Right lobe of liver (tissue), 6 donors: Measurements from ENCODE around the gene GPR180. TPM values are rescaled to one million over a fixed set of nuclear protein-coding genes. Genes with fewer than 3 reads are reported as not detected.

ENCODE experiments used
- ATAC-seq, 4 donors: fragments of 200-7000 bp; cut with Tn5 transposase; one replicate each; pipeline ENCODE4 v1.9.1; 2020; ENCODE audit warnings: mild to moderate bottlenecking in 4 of 4, moderate library complexity in 4 of 4
- DNase-seq, 3 donors: peaks; one replicate each; pipeline ENCODE4 v3.0.0-alpha.2; 2020
- H3K27ac ChIP-seq, 3 donors: fragments of 200-600 bp; one replicate each; pipeline ENCODE4 v1.8.0; 2022
- H3K27me3 ChIP-seq, 2 donors: fragments of 200-600 bp; one replicate each; pipeline ENCODE4 v1.8.0; 2022
- H3K36me3 ChIP-seq, 4 donors: fragments of 200-600 bp; sonication (generic) in 1 of 4; one replicate each; pipeline versions ENCODE4 v1.5.1 to v1.8.0; 2017 to 2022; ENCODE audit warnings: control low read depth in 1 of 4
- H3K4me1 ChIP-seq, 4 donors: fragments of 200-600 bp; sonication (generic) in 1 of 4; one replicate each; pipeline versions ENCODE4 v1.5.1 to v1.8.0; 2017 to 2022; ENCODE audit warnings: control low read depth in 1 of 4
- H3K4me3 ChIP-seq, 3 donors: fragments of 200-600 bp; one replicate each; pipeline ENCODE4 v1.8.0; 2022
- H3K9me3 ChIP-seq, 4 donors: fragments of 200-600 bp; sonication (generic) in 1 of 4; one replicate each; pipeline versions ENCODE4 v1.5.1 to v1.8.0; 2017 to 2022; ENCODE audit warnings: control low read depth in 1 of 4
- POLR2A ChIP-seq: fragments of 450-650 bp; IDR thresholded peaks from one replicate; pipeline ENCODE4 v1.6.1; 2017; ENCODE audit warnings: antibody characterized with exemption, mild to moderate bottlenecking
- WGBS: methylation state at CpG from one replicate; pipeline ENCODE4 v1.1.6; 2018; ENCODE audit warnings: low coverage, low lambda C conversion rate; ENCODE audit not compliant: insufficient coverage; ENCODE audit errors: missing lambda C conversion rate; 5-methylcytosine and 5-hydroxymethylcytosine counted together
- intact Hi-C, 2 donors: fragments of 100-400 bp; cut with DNase I; formaldehyde crosslinking; loops; one replicate each; pipeline versions ENCODE4 v1.11.2 to v1.14.1; 2022
- total RNA-seq, 6 experiments: library from RNA; depleted of rRNA in 2 of 6; stranded (reverse); fragments of >200 nt in 2 of 6; fragmentation: NEBNext Ultra II Directional in 3 of 6; extraction: Animal tissue kit (Norgen Biotek cat#: 25700) in 3 of 6; gene quantifications; one replicate each; pipeline versions ENCODE4 v1.1.0 to v1.2.4, GENCODE V29; 2016 to 2023
- TF ChIP-seq, protein P1 (sequence below), 4 donors: fragments of 200-600 bp in 3 of 4; fragments of 450-650 bp in 1 of 4; IDR thresholded peaks; one replicate each; pipeline versions ENCODE4 v1.5.1 to v1.8.0; 2016 to 2022; ENCODE audit warnings: antibody characterized with exemption in 4 of 4, mild to moderate bottlenecking in 2 of 4
- donor health status: DM: no; HTN: yes; CAD: no.
- donor health status: DM: no; HTN: no; CAD: no.
- donor health status: DM: no; HTN: no; CAD: no.
- donor health status: DM: no; HTN: yes; CAD: no.
- donor health status: DM: no; HTN: yes; CAD: no.

GPR180 gene
- total RNA-seq, 6 experiments from 2014 or later: 4.1 to 7.9 (median 5.0) TPM

DNA sequence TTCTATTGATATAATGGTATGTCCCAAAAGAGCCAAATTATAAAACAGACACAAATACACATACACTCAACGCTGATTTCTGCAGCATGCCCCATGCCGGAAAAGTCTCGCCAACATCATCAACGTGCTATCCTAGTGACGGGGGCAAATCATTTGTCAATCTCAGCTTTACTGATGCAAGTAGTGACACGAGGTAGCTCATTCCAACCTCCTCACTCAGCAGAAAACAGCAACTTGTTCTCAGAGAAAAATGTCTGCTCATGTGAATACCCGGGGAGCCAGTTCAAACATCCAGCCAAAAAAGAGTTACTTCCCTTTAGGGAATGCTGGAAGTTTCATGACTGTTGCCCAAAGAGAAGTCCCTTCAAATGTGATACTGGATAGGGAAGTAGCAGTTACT lies 64.4 kb downstream of the GPR180 start:
- Histone ChIP-seq H3K9me3 (no peaks in the 10 kb centered on the region), H3K4me3 (no peak overlapping the region), H3K36me3 (no peaks in the 10 kb centered on the region), H3K27me3 (no peaks in the 10 kb centered on the region), H3K27ac (no peak overlapping the region), H3K4me1 (no peaks in the 10 kb centered on the region)
- ATAC-seq (no peak), DNase-seq (no peak)
- TF ChIP-seq POLR2A: no peak
- TF ChIP-seq, protein P1, sequence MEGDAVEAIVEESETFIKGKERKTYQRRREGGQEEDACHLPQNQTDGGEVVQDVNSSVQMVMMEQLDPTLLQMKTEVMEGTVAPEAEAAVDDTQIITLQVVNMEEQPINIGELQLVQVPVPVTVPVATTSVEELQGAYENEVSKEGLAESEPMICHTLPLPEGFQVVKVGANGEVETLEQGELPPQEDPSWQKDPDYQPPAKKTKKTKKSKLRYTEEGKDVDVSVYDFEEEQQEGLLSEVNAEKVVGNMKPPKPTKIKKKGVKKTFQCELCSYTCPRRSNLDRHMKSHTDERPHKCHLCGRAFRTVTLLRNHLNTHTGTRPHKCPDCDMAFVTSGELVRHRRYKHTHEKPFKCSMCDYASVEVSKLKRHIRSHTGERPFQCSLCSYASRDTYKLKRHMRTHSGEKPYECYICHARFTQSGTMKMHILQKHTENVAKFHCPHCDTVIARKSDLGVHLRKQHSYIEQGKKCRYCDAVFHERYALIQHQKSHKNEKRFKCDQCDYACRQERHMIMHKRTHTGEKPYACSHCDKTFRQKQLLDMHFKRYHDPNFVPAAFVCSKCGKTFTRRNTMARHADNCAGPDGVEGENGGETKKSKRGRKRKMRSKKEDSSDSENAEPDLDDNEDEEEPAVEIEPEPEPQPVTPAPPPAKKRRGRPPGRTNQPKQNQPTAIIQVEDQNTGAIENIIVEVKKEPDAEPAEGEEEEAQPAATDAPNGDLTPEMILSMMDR (IDR thresholded peaks at IDR 0.05): no peak
- WGBS: 70% methylated on average over 3 of the region's 7 CpGs
- intact Hi-C loops: no loop called here

DNA sequence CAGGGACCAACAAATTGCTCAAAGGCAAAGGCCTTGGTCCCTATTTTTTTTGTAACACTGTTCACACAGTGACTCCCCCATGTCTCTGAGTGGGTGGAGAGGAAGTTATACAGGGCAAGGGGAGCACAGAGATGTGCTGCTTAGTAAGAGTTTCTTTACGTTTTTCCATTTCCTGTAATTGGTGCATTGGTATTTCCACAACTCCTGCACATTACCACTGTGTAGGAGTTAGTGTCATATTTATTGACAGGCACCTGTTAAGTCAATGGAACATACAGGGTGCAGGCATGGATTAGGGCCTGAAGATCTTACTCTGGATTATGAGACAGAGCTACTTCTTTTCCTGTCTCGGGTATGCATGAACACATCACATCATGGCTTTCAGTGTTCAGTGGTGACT lies 65.5 kb downstream of the GPR180 start:
- Histone ChIP-seq H3K27ac (no peak overlapping the region), H3K9me3 (no peaks in the 10 kb centered on the region), H3K4me3 (no peak overlapping the region), H3K36me3 (no peaks in the 10 kb centered on the region), H3K27me3 (no peaks in the 10 kb centered on the region), H3K4me1 (no peaks in the 10 kb centered on the region)
- TF ChIP-seq, protein P1 (IDR thresholded peaks at IDR 0.05): no peak
- TF ChIP-seq POLR2A: no peak
- ATAC-seq (no peak), DNase-seq (no peak)
- 52% methylated on average over 2 of the region's 2 CpGs for whole genome bisulfite sequencing
- intact Hi-C loops: no loop called here

DNA sequence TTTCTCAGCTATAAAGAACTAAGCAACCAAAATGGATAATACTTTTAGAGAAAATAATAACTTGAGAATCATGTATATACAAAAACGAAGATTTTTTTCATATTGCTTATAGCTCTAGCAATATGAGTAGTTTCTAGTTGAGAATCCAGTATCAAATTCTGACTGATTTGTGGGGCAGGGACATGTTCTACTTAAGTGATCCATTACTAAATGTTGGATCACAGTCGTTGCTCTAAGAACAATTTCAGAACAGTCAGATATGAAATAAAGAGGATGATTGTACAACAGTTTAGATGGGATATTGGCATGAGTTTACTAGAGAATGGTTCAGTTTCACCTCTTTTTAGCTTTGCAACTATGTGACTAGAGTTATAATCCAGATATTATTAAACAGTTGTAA lies 70.7 kb downstream of the GPR180 start:
- no peak for ATAC-seq
- Histone ChIP-seq H3K27me3 (no peaks in the 10 kb centered on the region), H3K27ac (no peak overlapping the region), H3K4me3 (no peak overlapping the region), H3K36me3 (no peaks in the 10 kb centered on the region), H3K4me1 (no peaks in the 10 kb centered on the region), H3K9me3 (no peaks in the 10 kb centered on the region)
- TF ChIP-seq, protein P1 (IDR thresholded peaks at IDR 0.05): no peak
- TF ChIP-seq POLR2A: no peak
- 31% methylated on average over 2 of the region's 2 CpGs for WGBS
- no peak for DNase-seq
- intact Hi-C loops: no loop called here

DNA sequence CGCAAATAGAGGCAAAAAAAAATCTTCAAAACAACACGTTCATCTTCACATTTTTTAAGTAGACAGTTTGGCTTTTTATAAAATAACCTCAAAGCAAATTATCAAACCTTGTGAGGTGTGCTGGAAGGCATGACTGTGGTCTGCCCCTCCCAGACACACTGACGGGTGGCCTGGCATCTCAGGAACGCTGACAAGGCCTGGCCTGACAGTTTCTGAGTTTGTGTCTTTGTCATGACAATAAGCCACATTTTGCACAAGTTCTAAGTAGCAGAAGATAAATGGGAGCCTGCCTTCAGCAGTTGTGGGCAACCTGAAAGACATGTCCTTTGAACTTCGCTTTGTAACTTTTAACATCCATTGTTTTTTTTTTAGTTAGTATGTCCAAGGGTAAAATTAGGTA lies 72.2 kb downstream of the GPR180 start:
- intact Hi-C loops: no loop called here
- TF ChIP-seq POLR2A: no peak
- TF ChIP-seq, protein P1 (IDR thresholded peaks at IDR 0.05): no peak
- ATAC-seq (no peak), DNase-seq (no peak)
- no peak overlapping the region for H3K4me3 ChIP-seq
- H3K9me3 ChIP-seq: no peaks in the 10 kb centered on the region
- H3K4me1 ChIP-seq: no peaks in the 10 kb centered on the region
- no peaks in the 10 kb centered on the region for H3K27me3 ChIP-seq
- H3K27ac ChIP-seq: no peak overlapping the region
- WGBS: 55% methylated on average over 5 of the region's 5 CpGs
- H3K36me3 ChIP-seq: no peaks in the 10 kb centered on the region
